ENCODE data around the gene HUNK.
A peak's percentile ranks its signal among the peaks of the same experiment; 100 is the strongest.
"Not testable (repeated sequence)": the region's sequence is repeated elsewhere in the genome, so short reads cannot be mapped to it uniquely, and the experiment has no call there.

HUNK gene

DNA sequence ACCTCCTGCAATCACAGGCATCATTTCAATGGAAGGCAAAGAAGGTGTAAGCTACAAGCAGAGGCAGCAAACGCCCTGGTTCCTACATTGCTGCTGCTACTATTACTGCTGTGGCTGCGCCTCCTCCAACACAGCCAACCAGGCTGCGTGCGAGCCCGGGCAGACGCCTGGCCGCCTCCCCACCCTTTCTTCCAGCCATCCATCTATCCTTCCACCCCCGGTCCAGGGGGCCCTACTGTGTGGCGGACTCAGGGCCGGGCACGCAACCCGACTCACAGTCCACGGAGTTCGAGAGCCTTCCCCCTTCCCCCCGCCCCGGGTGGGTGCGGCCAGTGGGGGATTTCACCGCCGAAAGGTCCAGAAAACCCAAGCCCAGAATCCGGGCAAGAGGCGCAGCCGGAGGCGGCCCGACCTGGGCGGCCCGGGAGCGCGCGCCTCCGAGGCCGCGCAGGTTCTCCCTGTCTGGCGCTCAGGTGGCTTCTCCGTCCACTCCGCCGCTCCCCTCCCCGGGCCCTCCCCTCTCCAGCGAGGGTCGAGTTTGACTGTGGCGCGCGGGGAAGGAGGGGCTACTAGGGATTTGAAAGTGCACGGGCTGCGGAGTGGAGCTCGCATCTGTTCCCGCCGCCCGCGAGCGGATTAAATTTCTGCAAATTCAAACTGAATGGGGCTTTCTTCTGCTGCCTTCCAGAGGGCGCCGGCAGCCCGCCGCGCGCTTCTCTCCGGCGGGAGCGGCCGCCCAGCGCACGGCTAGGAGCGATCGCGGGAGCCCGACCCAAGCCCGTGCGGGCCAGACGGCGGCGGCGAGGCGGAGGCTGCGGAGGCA is at the start of gene HUNK:
HUNK (plus strand) TSS at position 569 of the 823 bp plus-strand sequence. CDS start 655 bp downstream, outside the sequence.
- DNase-seq (ENCODE audit: low spot score) = peak; percentile 36

DNA sequence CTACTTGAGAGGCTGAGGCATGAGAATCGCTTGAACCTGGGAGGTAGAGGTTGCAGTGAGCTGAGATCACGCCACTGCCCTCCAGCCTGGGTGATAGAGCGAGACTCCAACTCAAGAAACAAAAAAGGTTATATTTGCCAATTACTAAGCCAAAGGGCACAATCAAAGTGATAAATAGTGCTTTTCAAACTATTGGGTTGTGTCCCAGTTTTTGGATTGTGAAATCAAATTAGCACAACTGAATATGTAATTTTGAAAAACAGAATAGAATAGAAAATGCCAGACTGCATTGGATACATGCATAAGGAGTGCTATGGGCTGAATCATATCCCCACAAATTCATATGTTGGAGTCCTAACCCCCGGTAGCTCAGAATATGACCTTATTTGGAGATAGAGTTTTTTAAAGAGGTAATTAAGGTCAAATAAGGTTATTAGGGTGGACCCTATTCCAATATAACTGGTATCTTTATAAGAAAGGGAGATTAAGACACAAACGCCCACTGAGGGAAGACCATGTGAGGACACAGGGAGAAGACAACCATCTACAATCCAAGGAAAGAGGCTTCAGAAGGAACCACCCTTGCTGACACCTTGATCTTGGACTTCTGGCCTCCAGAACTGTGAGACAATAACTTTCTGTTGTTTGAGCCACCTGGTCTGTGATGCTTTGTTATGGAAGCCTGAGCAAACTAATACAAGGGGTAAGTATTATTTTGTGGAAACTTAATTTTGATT is 42.9 kb upstream of the HUNK start:
- DNase-seq (ENCODE audit: low spot score) = no peak

DNA sequence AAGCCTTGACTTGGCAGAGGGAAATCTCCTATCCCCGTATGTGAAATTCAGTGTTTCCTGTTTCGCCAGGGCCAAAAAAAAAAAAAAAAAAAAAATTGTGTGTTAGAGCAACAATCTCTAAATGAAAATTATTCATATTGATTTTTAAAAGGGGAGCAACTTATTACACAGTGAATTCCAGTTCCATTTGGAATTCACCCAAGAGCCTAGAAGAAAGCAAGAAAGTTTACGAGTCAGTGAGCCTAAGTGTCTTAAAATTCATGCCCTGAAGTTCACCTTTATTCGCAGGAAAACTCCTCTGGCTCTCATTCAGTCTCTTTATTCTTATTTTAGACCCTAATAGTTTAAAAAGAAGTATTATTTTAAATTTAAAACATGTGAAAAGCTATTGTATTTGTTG is 42.1 kb upstream of the HUNK start:
- no peak for DNase-seq (ENCODE audit: low spot score)

DNA sequence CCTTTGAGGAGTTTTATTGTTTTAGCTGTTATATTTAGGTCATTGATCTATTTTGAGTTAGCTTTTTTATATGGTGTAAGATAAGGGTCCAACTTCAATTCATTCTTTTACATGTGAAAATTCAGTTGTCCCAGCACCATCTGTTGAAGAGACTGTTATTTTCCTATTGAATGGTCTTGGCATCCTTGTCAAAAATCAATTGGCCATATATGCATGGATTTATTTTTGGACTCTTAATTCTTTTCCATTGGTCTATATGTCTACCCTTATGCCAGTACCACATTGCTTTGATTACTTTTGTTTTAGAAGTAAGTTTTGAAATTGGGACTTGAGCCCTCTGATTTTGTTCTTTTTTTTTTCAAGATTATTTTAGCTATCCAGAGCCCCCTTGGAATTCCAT is 35.8 kb upstream of the HUNK start:
- DNase-seq (ENCODE audit: low spot score) = no peak

DNA sequence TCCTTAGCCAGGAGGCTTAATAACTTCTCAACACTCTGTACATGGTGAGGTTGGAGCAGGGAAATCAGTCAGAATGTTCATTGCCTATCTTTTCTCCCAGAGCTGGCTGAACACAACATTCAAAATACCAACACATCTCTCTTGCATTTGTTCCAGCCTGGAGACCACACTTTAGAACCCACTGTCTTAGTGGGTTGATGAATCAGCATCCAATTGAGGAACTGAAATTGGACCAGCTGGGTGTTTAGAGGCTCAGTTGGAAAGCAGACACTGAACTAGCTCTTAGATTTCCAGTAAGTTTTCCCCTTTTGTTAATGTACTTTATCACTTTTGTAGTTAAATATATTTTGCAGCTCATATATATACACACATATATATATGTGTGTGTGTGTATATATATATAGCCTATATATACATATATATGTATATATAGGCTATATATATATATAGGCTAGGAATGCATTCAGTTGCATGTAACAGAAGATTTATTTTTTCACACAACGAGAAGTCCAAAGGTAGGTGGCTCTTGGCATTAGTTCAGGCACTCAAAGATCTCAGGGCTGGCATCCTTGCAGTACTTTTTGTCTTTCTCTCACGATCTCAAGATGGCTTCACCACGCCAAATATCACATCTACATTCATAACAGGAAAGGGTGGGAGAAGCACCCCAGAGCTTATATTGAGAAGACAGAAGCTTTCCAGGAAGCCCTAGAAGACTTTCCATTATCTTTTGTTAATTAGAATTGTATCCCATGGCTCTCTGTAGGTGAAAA is 35.0 kb upstream of the HUNK start:
- DNase-seq (ENCODE audit: low spot score) = peak; percentile 5

DNA sequence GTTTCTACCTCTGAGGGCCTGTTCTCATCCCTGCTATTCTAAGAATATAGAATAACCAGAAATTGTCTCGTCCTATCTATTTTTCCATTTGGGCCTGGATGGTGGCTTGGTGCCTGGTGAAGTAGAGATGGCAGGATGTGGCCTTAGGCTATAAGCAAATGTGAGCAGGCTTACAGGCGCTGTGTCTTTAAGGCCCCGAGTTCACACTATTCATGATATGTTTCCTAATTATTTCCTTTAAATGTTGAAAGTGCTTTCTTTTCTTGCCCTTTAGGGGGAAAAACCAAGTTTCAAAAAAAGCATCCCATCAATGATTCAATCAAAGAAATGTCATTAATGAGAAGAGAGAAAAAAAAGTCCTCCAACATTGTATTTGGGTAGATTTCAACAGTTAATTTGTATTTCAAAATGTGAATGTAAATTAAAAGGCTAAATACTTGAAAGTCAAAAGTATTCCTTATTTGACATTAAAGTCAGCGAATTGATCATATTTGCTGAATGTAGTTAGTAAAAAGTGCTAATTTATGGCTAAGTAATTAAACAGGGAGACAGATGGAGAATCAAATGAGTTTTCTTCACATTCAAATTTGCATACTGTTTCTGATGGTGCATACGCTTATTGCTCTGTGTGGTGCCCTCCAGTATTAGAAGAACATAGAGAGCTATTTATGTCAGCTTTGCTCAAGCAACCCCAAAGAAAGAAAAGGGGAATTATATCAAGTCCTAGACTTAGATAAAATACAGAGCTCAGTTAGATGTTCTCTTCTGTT is 34.0 kb upstream of the HUNK start:
- no peak for DNase-seq (ENCODE audit: low spot score)

DNA sequence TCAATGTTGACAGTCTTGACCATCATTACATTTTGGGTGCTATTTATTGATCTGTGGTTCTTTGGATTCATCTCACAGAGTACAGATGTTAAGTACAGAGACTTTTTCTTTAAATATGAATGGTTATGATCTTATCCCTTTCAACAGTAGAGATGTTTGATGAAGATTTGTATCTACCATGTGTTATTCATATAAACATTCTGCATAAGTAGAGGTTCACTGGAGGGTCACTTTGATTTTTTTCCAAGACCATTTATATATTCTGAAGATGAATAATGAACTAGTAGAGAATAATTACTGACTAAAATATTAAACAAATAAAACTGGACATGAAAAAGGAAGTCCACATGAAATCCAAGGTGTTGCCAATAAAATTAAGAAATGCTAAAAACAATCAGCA is 28.6 kb upstream of the HUNK start:
- DNase-seq (ENCODE audit: low spot score) = no peak

DNA sequence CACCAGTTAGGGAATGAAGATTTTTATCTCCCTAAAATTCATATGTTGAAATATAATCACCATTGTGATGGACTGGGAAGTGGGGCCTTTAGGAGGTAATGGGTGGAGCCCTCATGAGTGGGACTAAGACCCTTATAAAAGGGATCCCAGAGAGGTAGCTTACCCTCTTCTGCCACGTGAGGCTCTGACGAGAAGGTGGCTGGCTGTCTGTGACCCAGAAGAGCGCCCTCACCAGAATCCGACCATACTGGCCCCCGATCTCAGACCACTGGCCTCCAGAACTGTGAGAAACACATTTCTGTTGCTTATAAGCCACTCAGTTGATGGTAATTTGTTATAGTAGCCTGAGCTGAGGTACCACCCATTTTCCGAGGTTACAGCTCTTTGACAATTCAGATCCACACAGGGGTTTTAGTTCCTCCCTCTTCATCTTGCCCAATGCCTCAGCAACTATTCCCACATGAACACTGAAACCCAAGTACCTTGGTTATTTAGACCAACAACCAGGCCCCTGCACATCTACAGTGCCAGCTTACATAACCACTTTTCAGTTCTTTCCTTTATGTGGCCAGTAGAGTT is 27.6 kb upstream of the HUNK start:
- DNase-seq (ENCODE audit: low spot score) = no peak

DNA sequence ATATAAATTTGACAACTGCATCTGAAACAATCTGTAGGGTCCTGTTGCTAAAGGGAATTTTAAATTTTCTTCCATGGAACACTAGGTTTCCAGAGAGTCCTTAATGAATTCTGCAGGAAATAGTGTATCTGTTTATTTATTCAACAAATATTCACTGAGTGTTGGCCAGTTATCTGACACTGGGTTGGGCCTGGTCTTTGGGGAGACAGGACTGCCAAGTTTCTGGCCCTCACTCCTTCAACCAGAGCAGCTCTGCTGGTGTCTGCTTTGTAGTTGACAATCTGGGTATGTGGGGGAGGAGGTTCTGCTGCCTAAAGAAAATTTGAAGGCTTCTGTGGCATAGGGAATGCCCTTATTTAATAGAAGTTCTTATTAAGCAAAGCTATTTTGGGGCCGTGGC is 26.1 kb upstream of the HUNK start:
- DNase-seq (ENCODE audit: low spot score) = no peak

DNA sequence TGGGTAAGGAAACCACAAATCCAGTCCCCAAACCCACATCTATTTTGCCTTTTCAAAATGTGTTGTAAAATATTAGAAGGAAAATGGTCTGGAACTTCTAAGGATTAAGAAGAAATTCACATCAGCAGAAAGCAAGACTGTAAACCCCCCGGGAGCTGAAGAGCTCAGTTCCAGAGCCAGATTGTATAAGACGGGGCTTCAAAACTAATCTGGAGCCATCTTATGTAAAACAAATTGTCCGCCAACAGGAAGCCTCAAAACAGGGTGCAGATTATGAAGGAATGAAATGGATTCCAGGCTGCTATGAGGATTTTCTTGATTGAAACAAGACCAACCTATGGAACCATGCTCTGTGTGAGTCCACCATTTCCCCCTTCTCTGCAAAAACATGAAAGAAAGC is 25.1 kb upstream of the HUNK start:
- no peak for DNase-seq (ENCODE audit: low spot score)

DNA sequence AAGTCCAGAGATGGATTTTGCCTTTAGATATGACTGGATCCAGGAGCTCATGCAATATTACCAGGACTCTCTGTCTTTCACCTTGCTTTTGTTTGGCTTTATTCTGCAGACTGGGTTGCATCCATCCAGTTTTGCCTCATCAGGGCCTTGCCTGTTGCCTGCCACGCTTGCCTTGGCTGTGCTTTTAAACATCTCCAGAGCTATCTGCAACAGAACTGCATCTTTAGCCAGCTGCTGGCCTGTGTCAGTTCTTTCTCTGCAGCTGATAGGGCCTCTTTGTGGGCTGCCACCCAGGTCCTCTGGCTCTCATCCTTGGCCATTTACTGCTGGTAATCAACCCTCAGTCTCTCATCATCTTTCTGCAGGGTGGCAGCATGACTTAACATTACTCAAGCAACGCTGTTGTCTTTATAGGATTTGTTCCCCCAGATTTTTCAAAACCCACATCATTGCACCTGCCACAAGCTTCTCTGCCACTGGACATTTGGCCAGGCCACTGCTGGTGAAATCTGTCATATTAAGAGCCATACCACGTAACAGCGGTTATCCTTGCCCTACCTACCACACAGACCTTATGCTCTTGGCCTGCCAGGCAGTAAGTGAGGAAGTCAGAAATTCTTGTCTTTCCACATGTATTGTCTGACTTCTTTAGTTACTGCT is 24.4 kb upstream of the HUNK start:
- no peak for DNase-seq (ENCODE audit: low spot score)

DNA sequence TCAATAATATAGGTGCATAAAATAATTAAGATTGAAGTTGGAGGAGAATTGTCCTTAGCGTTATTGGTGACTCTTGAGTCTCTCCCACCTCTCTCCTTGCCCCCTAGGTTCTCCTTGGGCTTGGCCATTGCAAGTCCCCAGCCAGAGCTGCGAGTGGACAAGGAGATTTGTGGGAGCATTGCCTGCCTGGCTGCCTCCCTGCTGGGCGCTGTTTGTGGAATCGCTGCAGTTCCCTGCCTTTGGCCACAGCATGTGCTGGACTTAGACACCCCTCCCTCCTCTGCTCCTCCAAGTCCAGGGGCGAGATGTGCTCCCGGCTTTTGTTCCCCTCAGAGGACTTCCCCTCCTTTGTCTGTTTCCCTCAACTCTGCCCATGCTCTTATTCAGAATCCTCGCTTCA is 21.9 kb upstream of the HUNK start:
- no peak for DNase-seq (ENCODE audit: low spot score)

DNA sequence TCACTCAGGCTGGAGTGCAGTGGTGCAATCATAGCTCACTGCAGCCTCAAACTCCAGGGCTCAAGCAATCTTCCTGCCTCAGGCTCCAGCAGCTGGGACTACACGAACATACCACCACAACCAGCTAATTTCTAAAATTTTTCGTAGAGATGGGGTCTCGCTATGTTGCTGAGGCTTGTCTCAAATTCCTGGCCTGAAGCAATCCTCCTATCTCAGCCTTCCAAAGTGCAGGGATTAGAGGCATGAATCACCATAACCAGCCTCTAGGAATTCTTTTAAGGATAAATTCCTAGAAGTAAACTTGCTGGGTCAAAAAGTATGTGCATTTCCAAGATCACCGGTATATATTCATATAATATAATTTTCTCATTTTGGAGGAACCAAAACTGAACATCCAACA is 17.6 kb upstream of the HUNK start:
- no peak for DNase-seq (ENCODE audit: low spot score)

DNA sequence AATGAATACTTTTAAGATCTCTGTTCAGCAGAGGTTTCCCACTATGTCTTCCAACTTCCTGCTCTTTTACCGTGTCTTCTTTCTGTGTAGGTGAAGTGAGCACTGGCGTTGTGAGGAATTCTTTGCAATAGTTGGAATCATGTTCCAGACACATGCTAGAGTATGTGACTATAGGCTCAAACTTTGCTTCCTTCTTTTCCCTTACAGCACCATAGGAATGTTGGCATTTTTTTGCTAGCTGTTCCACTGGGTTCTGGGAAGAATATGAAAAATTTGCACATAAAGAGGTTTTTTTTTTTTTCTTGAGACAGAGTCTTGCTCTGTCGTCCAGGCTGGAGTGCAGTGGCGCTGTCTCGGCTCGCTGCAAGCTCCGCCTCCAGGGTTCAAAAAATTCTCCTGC is 15.7 kb upstream of the HUNK start:
- DNase-seq (ENCODE audit: low spot score) = no peak

DNA sequence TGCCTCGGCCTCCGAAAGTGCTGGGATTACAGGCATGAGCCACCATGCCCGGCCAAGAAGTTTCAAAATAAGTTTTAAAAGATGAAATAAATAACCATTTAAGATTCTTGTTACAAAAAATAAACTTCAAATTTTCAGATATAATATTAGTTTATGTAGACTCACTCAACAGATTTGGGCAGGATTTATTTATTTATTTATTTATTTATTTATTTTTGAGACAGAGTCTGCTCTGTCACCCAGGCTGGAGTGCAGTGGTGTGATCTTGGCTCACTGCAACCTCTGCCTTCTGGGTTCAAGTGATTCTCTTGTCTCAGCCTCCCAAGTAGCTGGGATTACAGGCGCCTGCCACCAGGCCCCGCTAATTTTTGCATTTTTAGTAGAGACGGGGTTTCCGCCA is 15.2 kb upstream of the HUNK start:
- DNase-seq (ENCODE audit: low spot score) = not testable (repeated sequence)

DNA sequence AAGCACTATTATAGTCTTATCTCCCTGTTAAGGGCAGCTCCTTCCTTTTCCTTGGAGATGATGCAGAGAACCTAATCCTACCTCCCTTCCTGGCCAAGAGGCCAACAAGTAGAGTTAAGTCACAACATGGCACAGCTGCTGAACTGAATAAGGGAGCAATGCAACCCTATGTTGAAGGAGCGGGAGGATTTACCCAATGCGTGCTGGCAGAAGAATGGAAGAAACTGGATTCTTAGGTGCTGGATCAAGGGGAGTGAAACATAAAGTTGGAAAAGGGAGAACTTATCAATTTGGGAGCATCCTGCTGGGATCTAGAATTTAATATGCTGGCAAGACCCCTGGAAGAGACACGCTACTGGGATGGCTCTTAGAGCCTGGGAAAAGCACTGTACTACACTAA is 12.0 kb upstream of the HUNK start:
- DNase-seq (ENCODE audit: low spot score) = no peak

DNA sequence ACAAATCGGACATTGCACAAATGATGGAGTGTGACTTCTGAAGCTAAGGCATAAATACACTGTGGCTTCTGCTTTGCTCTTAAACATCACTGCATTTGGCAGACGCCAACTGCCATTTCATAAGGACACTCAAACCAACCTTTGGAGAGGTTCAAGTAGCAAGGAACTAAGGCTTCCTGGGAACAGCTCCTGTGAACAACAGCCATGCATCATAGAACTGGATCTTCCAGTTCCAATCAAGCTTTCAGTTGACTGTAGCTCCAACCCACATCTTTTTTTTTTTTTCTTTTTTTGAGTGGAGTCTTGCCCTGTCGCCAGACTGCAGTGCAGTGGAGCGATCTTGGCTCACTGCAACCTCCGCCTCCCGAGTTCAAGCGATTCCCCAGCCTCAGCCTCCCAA is 10.7 kb upstream of the HUNK start:
- no peak for DNase-seq (ENCODE audit: low spot score)

DNA sequence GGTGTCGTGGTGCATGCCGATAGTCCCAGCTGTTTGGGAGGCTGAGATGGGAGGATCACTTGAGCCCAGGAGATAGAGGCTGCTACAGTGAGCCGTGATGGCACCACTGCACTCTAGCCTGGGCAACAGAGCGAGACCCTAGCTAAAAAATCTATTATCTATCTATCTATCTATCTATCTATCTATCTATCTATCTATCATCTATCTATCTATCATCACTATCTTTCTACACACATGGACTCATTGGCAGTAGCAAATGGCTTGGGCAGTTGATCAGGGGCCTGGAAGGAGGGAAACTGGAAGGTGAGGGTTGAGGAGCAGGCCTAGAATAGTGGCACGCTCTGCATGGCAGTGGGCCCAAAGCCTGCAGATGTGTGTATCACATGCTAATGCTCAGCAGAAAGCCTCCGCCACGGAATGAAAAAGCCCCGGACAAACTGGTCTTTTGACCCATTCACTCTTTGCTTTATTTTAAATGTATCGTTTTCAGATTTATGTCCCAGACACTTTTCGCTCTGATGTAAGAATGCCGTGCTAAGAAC is 7.3 kb upstream of the HUNK start:
- DNase-seq (ENCODE audit: low spot score) = no peak

DNA sequence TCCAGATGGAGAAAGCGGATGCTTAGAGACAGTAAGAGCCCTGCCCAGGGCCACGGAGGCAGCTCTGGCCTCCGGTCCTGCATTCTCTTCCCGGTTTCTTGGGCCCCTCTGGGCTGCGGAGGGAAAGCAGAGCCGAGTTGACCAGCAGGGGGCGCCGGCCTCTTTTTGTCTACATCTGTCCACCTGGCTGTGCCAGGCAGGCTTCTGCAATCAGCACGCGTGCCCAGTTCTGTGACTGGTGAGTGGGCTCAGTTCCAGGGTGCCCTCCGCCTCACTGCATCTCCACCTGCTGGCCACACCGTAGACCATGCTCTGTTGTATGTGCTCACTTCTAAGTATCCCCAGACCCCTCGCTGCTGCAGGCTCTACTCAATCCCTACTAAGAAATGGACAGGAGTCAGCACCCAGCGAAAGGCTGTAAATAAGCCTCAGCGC is 6.7 kb upstream of the HUNK start:
- DNase-seq (ENCODE audit: low spot score) = peak; percentile 62

DNA sequence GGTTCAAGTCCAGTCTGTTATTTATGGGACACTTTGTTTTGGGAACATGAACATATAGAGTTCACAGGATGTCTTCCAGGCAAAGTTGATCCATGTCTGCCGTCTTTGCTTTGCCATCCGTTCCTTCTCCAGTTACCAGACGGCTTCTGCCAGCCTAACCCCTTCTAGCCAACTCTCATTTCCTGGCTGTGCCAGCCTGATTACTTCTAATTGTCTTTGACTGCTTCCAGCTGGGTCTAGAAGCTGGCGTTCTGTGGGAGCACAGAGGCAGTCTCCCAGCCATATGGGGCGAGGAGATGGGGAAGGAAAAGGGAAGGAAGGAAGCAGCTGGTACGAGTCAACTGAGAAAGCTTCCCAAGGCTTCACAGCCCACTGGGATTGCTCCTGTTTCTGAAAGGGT is 3.1 kb upstream of the HUNK start:
- DNase-seq (ENCODE audit: low spot score) = no peak

All from germinal center (tissue), 1 donor.